ENCODE results near the gene DISC1. TPM values are rescaled to one million over a fixed set of nuclear protein-coding genes. Genes with fewer than 3 reads are reported as not detected.

DISC1 gene
- total and polyA plus RNA-seq, 2 experiments from 2014 or later, result 2.1 to 6.5 TPM

- ATAC-seq, result no peak
Measured at GRCh38 chr1:231576804-231577718, 49.5 kb upstream of the DISC1 start.

More at GRCh38 chr1:231576804-231577718, 49.5 kb upstream of the DISC1 start:
- Histone ChIP-seq H3K4me2 (no peak overlapping the region), H3K36me3 (ENCODE audit: insufficient read depth) (no peaks in the 10 kb centered on the region), H3F3A (replicated peaks; ENCODE audit: low read depth) (no peaks in the 10 kb centered on the region), H3K27ac (ENCODE audit: low read depth) (no peak overlapping the region), H3K4me3 (no peak overlapping the region), H4K20me1 (replicated peaks; ENCODE audit: insufficient read depth) (no peaks in the 10 kb centered on the region), H3K4me1 (ENCODE audit: insufficient read depth) (no peaks in the 10 kb centered on the region), H2AFZ (no peak overlapping the region), H3K79me2 (replicated peaks; ENCODE audit: insufficient read depth) (no peaks in the 10 kb centered on the region), H3K9me2 (ENCODE audit: insufficient read depth) (no peaks in the 10 kb centered on the region), H3K27me3 (ENCODE audit: insufficient read depth) (no peaks in the 10 kb centered on the region)
- no peak overlapping the region for H3K27ac Mint-ChIP-seq
- no peak overlapping the region for H3K4me3 Mint-ChIP-seq
- H3K4me1 Mint-ChIP-seq, result no peaks in the 10 kb centered on the region
- no peak for TF ChIP-seq POLR2AphosphoS5 (IDR thresholded peaks at IDR 0.05; ENCODE audit: low read depth)
- no peak for TF ChIP-seq ZNF462 (CRISPR knock-in tag; IDR thresholded peaks at IDR 0.05)
- no peak for TF ChIP-seq JUNB (IDR thresholded peaks at IDR 0.05; ENCODE audit: unreplicated experiment)
- TF ChIP-seq STAT1 (IDR thresholded peaks at IDR 0.05; ENCODE audit: unreplicated experiment), result no peak
- no peak for TF ChIP-seq ZNF114 (CRISPR knock-in tag; IDR thresholded peaks at IDR 0.05)
- no peak for TF ChIP-seq CTCF (conservative IDR thresholded peaks at IDR 0.05; ENCODE audit: low read depth in 2 of 2)
- TF ChIP-seq NANOG (IDR thresholded peaks at IDR 0.05; ENCODE audit: borderline replicate concordance), result no peak
- no peak for TF ChIP-seq EZH2phosphoT487 (IDR thresholded peaks at IDR 0.05; ENCODE audit: unreplicated experiment)
- TF ChIP-seq EZH2 (IDR thresholded peaks at IDR 0.05; ENCODE audit: low read depth, unreplicated experiment), result no peak
- TF ChIP-seq ETS1 (IDR thresholded peaks at IDR 0.05), result no peak
- no peak for TF ChIP-seq ZNF331 (CRISPR knock-in tag; IDR thresholded peaks at IDR 0.05; ENCODE audit: low read depth)
- H3K36me3 Mint-ChIP-seq (ENCODE audit: low read depth), result no peaks in the 10 kb centered on the region
- DNase-seq (ENCODE audit: low spot score), result no peak
- H3K9me3 Mint-ChIP-seq, result no peaks in the 10 kb centered on the region
- no peaks in the 10 kb centered on the region for H3K27me3 Mint-ChIP-seq (ENCODE audit: insufficient read depth, low read depth, poor library complexity)
